Fibroblast of lung (primary cell): Measurements from ENCODE around the gene DYSF. TPM values are rescaled to one million over a fixed set of nuclear protein-coding genes. Genes with fewer than 3 reads are reported as not detected.

Experiments
- DNase-seq, 2 donors: peaks; one replicate each; pipeline versions ENCODE4 v3.0.0 to v3.0.0-alpha.2; 2010; ENCODE audit warnings: low read depth in 2 of 2
- H2AFZ ChIP-seq: 2 replicates; pipeline ENCODE4 v1.5.1; 2012; ENCODE audit warnings: low read length, control low read depth, inconsistent platforms
- H3K27ac ChIP-seq: 2 replicates; pipeline ENCODE4 v1.5.1; 2011; ENCODE audit warnings: low read length, control low read depth; ENCODE audit not compliant: insufficient read depth
- H3K27me3 ChIP-seq: 2 replicates; pipeline ENCODE4 v1.5.1; 2011; ENCODE audit warnings: mild to moderate bottlenecking, low read length; ENCODE audit not compliant: control insufficient read depth, insufficient read depth
- H3K36me3 ChIP-seq: 2 replicates; pipeline ENCODE4 v1.5.1; 2011; ENCODE audit warnings: low read length; ENCODE audit not compliant: control insufficient read depth, insufficient read depth
- H3K4me1 ChIP-seq: 2 replicates; pipeline ENCODE4 v1.5.1; 2011; ENCODE audit warnings: low read length; ENCODE audit not compliant: control insufficient read depth, insufficient read depth; ENCODE audit errors: extremely low read depth
- H3K4me2 ChIP-seq: 2 replicates; pipeline ENCODE4 v1.5.1; 2011; ENCODE audit warnings: low read length, control low read depth; ENCODE audit not compliant: insufficient read depth; ENCODE audit errors: extremely low read depth
- H3K4me3 ChIP-seq, 4 experiments: fragments of 200-600 bp in 1 of 4; sonication (generic) in 1 of 4; replicated peaks in 1 of 4; 2 replicates each; pipeline ENCODE4 v1.5.1; 2011 to 2016; ENCODE audit warnings: low read length in 4 of 4, low read depth in 3 of 4, mild to moderate bottlenecking in 3 of 4, control low read depth in 2 of 4, inconsistent platforms in 1 of 4, mixed read lengths in 1 of 4; ENCODE audit not compliant: insufficient read depth in 1 of 4; ENCODE audit errors: control extremely low read depth in 1 of 4
- H3K79me2 ChIP-seq: 2 replicates; pipeline ENCODE4 v1.5.1; 2012; ENCODE audit warnings: mild to moderate bottlenecking, low read length, inconsistent platforms; ENCODE audit not compliant: control insufficient read depth, insufficient read depth
- H3K9ac ChIP-seq: 2 replicates; pipeline ENCODE4 v1.5.1; 2011; ENCODE audit warnings: mild to moderate bottlenecking, low read length, control low read depth; ENCODE audit not compliant: insufficient read depth
- H3K9me3 ChIP-seq: 2 replicates; pipeline ENCODE4 v1.5.1; 2012; ENCODE audit warnings: low read depth, low read length; ENCODE audit not compliant: control insufficient read depth, insufficient read depth
- H4K20me1 ChIP-seq: 2 replicates; pipeline ENCODE4 v1.5.1; 2011; ENCODE audit warnings: low read length; ENCODE audit not compliant: control insufficient read depth, insufficient read depth; ENCODE audit errors: extremely low read depth
- EZH2 ChIP-seq: IDR thresholded peaks from 2 replicates; pipeline ENCODE4 v1.5.1; 2012; ENCODE audit warnings: low read length, control low read depth, mild to moderate bottlenecking; ENCODE audit errors: missing control alignments
- polyA plus RNA-seq, 2 donors: library from polyadenylated mRNA; depleted of rRNA in 1 of 2; stranded (reverse) in 1 of 2; unstranded in 1 of 2; fragments of >200 nt; gene quantifications; 2 replicates each; pipeline ENCODE4 v1.2.1, GENCODE V29; 2011 to 2012; ENCODE audit warnings: missing spikeins in 1 of 2
- total RNA-seq: library from RNA; depleted of rRNA; stranded (reverse); fragments of >200 nt; gene quantifications from 2 replicates; pipeline ENCODE4 v1.2.1, GENCODE V29; 2014
- TF ChIP-seq, protein P1 (sequence below), 2 donors: IDR thresholded peaks in 1 of 2; conservative IDR thresholded peaks in 1 of 2; 1 replicate in 1 of 2; 2 replicates in 1 of 2; pipeline ENCODE4 v1.5.1; 2011 to 2012; ENCODE audit warnings: low read length in 2 of 2, control low read depth in 1 of 2, inconsistent platforms in 1 of 2, low read depth in 1 of 2, mild to moderate bottlenecking in 1 of 2

The DYSF gene
- total and polyA plus RNA-seq, 2 donors (not counting 1 experiment from before 2014, with no cell fraction given) = under 0.01 to 0.67 TPM

DNA sequence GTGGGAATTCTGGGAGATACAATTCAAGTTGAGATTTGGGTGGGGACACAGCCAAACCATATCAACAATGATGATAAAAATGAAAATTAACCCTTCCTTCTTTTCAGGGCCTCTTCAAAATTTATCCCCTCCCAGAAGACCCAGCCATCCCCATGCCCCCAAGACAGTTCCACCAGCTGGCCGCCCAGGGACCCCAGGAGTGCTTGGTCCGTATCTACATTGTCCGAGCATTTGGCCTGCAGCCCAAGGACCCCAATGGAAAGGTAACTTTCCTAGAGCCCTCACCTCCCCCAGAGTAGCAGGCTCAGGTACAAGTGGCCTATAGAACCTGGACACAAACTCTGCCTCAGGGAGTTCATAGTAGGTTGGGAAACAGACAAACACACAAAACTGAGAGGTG is 205.4 kb downstream of the DYSF start:
- no peaks in the 10 kb centered on the region for H3K4me1 ChIP-seq
- H3K9ac ChIP-seq = no peak overlapping the region
- no peaks in the 10 kb centered on the region for H3K79me2 ChIP-seq
- no peak overlapping the region for H3K4me3 ChIP-seq
- TF ChIP-seq, protein P1, sequence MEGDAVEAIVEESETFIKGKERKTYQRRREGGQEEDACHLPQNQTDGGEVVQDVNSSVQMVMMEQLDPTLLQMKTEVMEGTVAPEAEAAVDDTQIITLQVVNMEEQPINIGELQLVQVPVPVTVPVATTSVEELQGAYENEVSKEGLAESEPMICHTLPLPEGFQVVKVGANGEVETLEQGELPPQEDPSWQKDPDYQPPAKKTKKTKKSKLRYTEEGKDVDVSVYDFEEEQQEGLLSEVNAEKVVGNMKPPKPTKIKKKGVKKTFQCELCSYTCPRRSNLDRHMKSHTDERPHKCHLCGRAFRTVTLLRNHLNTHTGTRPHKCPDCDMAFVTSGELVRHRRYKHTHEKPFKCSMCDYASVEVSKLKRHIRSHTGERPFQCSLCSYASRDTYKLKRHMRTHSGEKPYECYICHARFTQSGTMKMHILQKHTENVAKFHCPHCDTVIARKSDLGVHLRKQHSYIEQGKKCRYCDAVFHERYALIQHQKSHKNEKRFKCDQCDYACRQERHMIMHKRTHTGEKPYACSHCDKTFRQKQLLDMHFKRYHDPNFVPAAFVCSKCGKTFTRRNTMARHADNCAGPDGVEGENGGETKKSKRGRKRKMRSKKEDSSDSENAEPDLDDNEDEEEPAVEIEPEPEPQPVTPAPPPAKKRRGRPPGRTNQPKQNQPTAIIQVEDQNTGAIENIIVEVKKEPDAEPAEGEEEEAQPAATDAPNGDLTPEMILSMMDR (conservative IDR thresholded peaks at IDR 0.05 in 1 of 2, IDR thresholded peaks at IDR 0.05 in 1 of 2; ENCODE audit: low read depth in 1 of 2, low read length in 2 of 2) = no peak
- no peak for TF ChIP-seq EZH2
- no peak overlapping the region for H2AFZ ChIP-seq
- no peaks in the 10 kb centered on the region for H4K20me1 ChIP-seq
- no peak overlapping the region for H3K27ac ChIP-seq
- no peak for DNase-seq
- H3K4me2 ChIP-seq = no peak overlapping the region
- H3K9me3 ChIP-seq = no peaks in the 10 kb centered on the region
- H3K36me3 ChIP-seq = no peaks in the 10 kb centered on the region
- no peaks in the 10 kb centered on the region for H3K27me3 ChIP-seq

DNA sequence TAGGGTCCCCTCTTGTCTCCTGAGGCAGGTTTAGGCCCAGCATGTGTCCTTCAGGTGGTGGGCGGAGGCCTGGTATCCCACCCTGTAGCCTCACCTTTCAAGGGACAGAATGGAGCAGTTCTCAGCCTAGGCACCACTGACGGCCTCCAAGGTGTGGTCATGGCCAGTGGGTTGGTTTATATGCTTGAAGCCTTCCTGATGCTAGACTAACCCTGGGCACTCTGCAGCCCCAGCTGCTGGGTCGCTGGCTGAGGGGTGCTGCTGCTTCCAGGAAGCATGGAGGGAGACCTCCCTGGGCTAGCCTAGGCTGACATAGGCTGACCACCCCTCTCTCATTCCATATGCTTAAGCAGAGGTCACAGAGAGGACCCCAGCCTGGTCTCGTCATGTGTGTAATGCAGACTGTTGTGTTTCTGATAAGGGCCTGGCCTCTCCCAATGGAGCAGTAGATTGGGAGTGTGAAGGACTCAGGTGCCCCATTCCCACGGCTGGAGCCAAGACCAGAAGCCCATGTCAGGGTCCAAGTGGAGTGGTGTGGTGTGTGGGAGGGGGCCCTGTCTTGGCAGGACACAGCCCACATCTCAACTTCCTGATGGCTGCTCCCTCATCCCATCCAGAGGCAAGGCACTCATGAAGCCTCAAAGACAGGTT is 206.6 kb downstream of the DYSF start:
- Histone ChIP-seq H3K4me1 (no peaks in the 10 kb centered on the region), H3K36me3 (no peaks in the 10 kb centered on the region)
- no peak for DNase-seq

DNA sequence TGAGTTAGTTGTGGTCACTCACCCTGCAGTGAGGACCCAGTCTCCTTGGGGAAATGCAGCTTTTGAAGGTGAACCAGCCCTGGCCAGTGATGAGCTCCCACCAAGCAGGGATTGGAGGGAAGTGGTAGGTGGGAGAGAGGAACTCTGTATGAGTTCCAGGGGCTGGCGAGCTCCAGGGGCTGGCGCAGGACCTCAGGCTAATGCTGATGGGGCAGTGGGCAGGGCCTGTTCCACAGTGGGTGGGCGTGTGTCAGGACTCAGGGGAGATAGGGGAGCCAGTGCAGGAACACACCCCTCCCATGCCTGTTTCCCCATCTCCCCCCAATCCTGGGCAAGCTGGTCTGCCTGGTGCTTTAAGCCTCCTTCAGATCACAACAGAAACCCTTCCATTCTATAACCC is 208.4 kb downstream of the DYSF start:
- no peak overlapping the region for H3K4me3 ChIP-seq
- H4K20me1 ChIP-seq = no peaks in the 10 kb centered on the region
- no peak overlapping the region for H2AFZ ChIP-seq
- no peak overlapping the region for H3K27ac ChIP-seq
- TF ChIP-seq EZH2 = no peak
- TF ChIP-seq, protein P1 (conservative IDR thresholded peaks at IDR 0.05 in 1 of 2, IDR thresholded peaks at IDR 0.05 in 1 of 2; ENCODE audit: low read depth in 1 of 2, low read length in 2 of 2) = no peak
- no peaks in the 10 kb centered on the region for H3K4me1 ChIP-seq
- H3K9ac ChIP-seq = no peak overlapping the region
- DNase-seq = no peak
- H3K36me3 ChIP-seq = no peaks in the 10 kb centered on the region
- no peaks in the 10 kb centered on the region for H3K9me3 ChIP-seq
- H3K4me2 ChIP-seq = no peak overlapping the region
- no peaks in the 10 kb centered on the region for H3K79me2 ChIP-seq
- H3K27me3 ChIP-seq = no peaks in the 10 kb centered on the region

More for the DNA sequence above, 206.6 kb downstream of the DYSF start:
- TF ChIP-seq, protein P1 (conservative IDR thresholded peaks at IDR 0.05 in 1 of 2, IDR thresholded peaks at IDR 0.05 in 1 of 2; ENCODE audit: low read depth in 1 of 2, low read length in 2 of 2) = no peak
- TF ChIP-seq EZH2 = no peak
- Histone ChIP-seq H3K27me3 (no peaks in the 10 kb centered on the region), H4K20me1 (no peaks in the 10 kb centered on the region), H3K79me2 (no peaks in the 10 kb centered on the region), H3K4me2 (no peak overlapping the region), H2AFZ (no peak overlapping the region), H3K27ac (no peak overlapping the region), H3K9ac (no peak overlapping the region), H3K4me3 (no peak overlapping the region), H3K9me3 (no peaks in the 10 kb centered on the region)
